ENCODE results near the gene ADAMTS3. TPM values are rescaled to one million over a fixed set of nuclear protein-coding genes. Genes with fewer than 3 reads are reported as not detected.

The ADAMTS3 gene
- total and polyA plus RNA-seq, 9 of the 15 experiments (the other 6 are each of a cell fraction or from before 2014, with no cell fraction given): 4.0 to 18.0 (median 12.1) TPM

DNA sequence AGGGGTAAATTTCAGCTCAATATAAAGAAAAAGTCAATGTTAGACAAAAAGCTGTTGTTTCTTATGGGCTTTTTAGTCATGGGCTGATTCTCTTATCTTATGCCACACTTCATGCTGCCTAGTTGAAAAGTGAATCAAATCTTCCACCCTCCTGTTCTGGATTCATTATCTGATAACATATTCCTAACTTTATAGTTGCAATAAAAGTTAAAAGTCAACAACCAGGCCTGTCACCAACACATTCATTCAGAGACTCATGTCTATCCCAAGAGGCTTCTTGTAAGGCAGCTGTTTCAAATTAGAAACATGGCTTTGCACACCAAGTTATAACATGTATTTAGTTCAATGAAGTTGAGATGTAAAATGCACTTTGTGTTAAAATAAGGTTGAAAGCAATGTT lies 243.8 kb downstream of the ADAMTS3 start (continued):
- TF ChIP-seq MYC (IDR thresholded peaks at IDR 0.05; ENCODE audit: low read depth, low read length) (no peak), MYC (CRISPR knock-in tag; IDR thresholded peaks at IDR 0.05; ENCODE audit: borderline replicate concordance, low read depth) (no peak), SETDB1 (IDR thresholded peaks at IDR 0.05; ENCODE audit: low read length) (no peak), RUNX1 (IDR thresholded peaks at IDR 0.05; ENCODE audit: low read depth) (no peak), HMGN3 (IDR thresholded peaks at IDR 0.05; ENCODE audit: borderline replicate concordance, extremely low read depth, insufficient read length, low read depth, low read length) (no peak), GATA2 (CRISPR knock-in tag; IDR thresholded peaks at IDR 0.05) (no peak), L3MBTL2 (IDR thresholded peaks at IDR 0.05) (no peak), HDGF (IDR thresholded peaks at IDR 0.05) (no peak)
- TF ChIP-seq, protein P1, sequence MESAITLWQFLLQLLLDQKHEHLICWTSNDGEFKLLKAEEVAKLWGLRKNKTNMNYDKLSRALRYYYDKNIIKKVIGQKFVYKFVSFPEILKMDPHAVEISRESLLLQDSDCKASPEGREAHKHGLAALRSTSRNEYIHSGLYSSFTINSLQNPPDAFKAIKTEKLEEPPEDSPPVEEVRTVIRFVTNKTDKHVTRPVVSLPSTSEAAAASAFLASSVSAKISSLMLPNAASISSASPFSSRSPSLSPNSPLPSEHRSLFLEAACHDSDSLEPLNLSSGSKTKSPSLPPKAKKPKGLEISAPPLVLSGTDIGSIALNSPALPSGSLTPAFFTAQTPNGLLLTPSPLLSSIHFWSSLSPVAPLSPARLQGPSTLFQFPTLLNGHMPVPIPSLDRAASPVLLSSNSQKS (CRISPR knock-in tag; IDR thresholded peaks at IDR 0.05): no peak

DNA sequence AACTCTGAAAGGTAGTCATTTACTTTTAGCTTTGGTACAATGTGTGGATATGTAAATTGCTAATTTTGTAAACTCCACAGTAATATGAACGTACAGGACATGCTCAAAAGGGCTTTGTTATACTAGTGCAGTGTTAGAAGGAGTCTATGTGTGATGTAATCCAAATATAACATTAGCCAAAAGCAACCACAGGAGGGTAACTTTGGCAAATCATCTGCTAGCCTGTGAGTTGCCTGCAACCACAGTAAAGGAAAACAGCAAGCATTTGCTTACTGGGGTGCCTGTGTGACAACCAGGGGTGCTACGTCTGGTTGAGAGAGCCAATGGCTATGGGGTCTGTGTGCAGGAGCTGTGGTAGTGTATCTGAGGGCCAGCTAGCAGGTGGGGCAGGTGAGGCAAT lies 245.8 kb downstream of the ADAMTS3 start:
- no peaks in the 10 kb centered on the region for H4K20me1 ChIP-seq (replicated peaks; ENCODE audit: control insufficient read depth, insufficient read depth, low read length)
- no peaks in the 10 kb centered on the region for H3K27me3 ChIP-seq (ENCODE audit: control insufficient read depth in 2 of 2, insufficient read depth in 2 of 2, low read length in 2 of 2)
- intact Hi-C loops (cut with micrococcal nuclease) (loop anchor here (10.0 kb wide), 3 partner anchors 442 to 932 kb away; partner anchors contain the start of gene ANKRD17), in situ Hi-C loops (cut with MboI) (no loop called here)
- ChIA-PET CTCF (ENCODE audit: low intra/inter-chr PET ratio) (no interaction called here), POLR2A (no interaction called here)
- H3K27ac ChIP-seq (ENCODE audit: extremely low read depth, low read depth, low read length): no peak overlapping the region
- TF ChIP-seq ZNF41 (CRISPR knock-in tag; conservative IDR thresholded peaks at IDR 0.05) (no peak), ZNF311 (CRISPR knock-in tag; IDR thresholded peaks at IDR 0.05) (no peak), ETV1 (tag; conservative IDR thresholded peaks at IDR 0.05; ENCODE audit: low read depth) (no peak), ATF1 (CRISPR knock-in tag; IDR thresholded peaks at IDR 0.05) (no peak), ATF1 (tag; IDR thresholded peaks at IDR 0.05) (no peak), XRCC5 (IDR thresholded peaks at IDR 0.05; ENCODE audit: low read depth, low read length) (no peak)
- peaks cover 23% of the 10 kb centered on the region; the same call in 1 of the 3 replicates for H3K36me3 ChIP-seq (ENCODE audit: control insufficient read depth, insufficient read depth, low read length)
- H3K4me2 ChIP-seq (ENCODE audit: insufficient read depth, low read length): no peak overlapping the region
- H3K4me3 ChIP-seq: no peak overlapping the region
- BruUV-seq (replicated peaks): no TSS peak
- DNase-seq (ENCODE audit: extremely low read depth in 1 of 4, low spot score in 3 of 4) (no peak), FAIRE-seq (no peak), ATAC-seq (no peak)
- no peak overlapping the region for H2AFZ ChIP-seq (ENCODE audit: low read depth, low read length)
- no peaks in the 10 kb centered on the region; a peak in 2 of 5 replicates for H3K4me1 ChIP-seq (replicated peaks in 1 of 2; ENCODE audit: control insufficient read depth in 2 of 2, insufficient read depth in 2 of 2, low read length in 2 of 2)
- no peaks in the 10 kb centered on the region for H3K79me2 ChIP-seq (ENCODE audit: control insufficient read depth, insufficient read depth, low read length)
- 66% methylated on average over 2 of the region's 2 CpGs for WGBS (ENCODE audit: insufficient coverage, low coverage, missing lambda C conversion rate)
- H3K9me3 ChIP-seq (replicated peaks; ENCODE audit: control insufficient read depth, insufficient read depth, low read depth, low read length): no peaks in the 10 kb centered on the region
- H3K9me1 ChIP-seq (ENCODE audit: control insufficient read depth, insufficient read depth, low read length): no peaks in the 10 kb centered on the region
- no peak overlapping the region for H3K9ac ChIP-seq (ENCODE audit: insufficient read depth in 1 of 2, low read depth in 2 of 2, low read length in 2 of 2)

Data from K562 (cell line).